ENCODE results near the gene GGTLC2.
"Not testable (repeated sequence)": the region's sequence is repeated elsewhere in the genome, so short reads cannot be mapped to it uniquely, and the experiment has no call there.

The GGTLC2 gene

DNA sequence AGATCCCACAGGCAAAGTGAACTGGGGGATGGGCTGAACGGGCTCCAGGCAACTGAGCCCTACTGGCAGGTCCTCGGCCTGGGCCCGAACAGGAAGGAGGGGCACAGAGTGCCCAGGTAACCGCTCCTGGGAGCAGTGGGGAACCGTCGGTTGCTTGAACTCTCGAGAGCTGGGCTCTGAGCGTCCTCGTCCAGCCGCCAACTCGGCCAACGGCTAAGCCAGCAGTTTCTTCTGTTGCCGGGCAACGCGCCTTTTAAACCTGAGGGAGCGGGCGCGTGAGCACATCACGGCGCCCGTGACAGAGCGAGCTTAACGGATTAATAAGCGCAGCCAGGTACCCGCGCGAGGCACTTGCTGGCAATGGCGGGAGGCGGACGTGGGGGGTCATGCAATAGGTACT, at the start of gene GGTLC2:
Gene GGTLC2 (plus strand): TSS at position 301 of the 400 bp plus-strand sequence. CDS start 1,732 bp downstream, outside the sequence.
- in situ Hi-C loops (cut with MboI; ENCODE audit: low sequenced_read_pairs), result not testable (repeated sequence)

DNA sequence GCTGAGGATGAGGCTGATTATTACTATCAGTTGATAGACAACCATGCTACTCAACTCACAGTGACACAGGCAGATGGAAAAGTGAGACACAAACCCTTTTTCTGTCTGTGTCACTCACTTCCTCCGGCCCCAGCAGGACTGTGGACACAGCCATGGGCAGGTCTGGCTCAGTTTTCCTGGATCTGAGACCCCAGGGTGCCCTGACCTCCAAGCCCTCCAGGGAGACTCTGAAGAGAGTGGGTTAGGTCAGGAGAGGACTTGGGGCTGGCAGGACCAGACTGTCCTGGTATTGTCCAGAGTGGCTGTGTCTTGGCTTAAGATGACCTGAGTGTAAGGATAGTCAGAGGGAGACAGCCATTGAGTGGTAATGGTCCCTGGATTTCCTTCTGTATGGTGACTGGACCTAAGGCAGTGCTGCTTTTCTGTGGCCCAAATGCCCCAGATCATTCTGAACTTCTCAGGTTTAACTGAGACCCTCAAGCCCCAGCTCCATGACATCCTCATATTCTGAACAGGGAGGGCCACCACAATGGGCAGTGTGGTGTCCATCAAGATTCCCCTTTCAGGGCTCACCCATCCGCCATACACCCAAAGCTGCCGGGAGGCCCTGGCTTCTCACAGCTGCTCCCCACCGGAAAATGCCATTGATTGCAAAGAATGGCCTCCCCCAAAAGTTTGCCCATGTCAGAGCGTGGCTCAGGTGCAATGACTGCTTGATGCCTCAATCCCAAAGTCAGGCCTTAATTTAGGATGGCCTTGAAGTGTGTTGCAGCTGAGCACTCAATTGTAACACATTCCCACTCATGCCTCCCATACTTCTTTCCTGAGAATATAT, 49.2 kb upstream of the GGTLC2 start:
- in situ Hi-C loops (cut with MboI; ENCODE audit: low sequenced_read_pairs), result no loop called here

DNA sequence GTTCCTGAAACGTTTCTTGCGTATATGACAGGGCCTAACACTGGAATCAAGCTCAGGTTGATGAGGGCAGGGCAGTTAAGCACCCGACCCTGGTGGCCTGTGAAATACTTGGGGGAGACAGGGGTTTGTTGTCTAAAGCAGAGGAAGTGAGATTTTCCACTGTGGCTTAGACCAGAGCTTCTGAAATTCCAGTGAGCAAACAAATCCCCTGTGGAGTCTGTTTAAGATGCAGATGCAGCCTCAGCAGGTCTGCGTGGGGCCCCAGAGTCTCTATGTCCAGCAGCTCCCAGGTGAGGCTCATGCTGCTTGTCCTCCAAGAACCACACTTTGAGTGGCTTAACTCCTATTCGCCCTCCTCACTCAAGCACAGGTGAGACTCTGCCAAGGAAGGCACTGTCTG, 46.3 kb upstream of the GGTLC2 start:
- in situ Hi-C loops (cut with MboI; ENCODE audit: low sequenced_read_pairs), result no loop called here

DNA sequence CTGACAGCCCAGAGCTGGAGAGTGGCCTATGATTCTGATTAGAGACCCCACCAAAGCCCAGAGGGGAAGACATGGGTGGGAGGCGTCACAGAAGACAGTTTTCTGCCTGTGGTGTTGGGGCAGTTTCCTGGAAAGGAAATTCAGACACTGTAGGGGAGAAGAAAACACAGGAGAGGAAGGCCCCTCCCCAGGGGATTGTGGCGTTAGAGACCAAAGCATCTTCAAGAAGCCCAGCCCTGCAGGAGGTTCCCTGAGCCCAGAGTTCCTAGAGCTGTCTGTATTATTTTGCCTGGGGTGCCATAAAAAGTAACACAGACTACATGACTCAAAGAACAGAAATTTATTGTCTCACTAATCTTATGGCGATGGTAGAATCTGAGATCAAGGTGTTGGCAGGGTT, 45.2 kb upstream of the GGTLC2 start:
- in situ Hi-C loops (cut with MboI; ENCODE audit: low sequenced_read_pairs), result no loop called here

DNA sequence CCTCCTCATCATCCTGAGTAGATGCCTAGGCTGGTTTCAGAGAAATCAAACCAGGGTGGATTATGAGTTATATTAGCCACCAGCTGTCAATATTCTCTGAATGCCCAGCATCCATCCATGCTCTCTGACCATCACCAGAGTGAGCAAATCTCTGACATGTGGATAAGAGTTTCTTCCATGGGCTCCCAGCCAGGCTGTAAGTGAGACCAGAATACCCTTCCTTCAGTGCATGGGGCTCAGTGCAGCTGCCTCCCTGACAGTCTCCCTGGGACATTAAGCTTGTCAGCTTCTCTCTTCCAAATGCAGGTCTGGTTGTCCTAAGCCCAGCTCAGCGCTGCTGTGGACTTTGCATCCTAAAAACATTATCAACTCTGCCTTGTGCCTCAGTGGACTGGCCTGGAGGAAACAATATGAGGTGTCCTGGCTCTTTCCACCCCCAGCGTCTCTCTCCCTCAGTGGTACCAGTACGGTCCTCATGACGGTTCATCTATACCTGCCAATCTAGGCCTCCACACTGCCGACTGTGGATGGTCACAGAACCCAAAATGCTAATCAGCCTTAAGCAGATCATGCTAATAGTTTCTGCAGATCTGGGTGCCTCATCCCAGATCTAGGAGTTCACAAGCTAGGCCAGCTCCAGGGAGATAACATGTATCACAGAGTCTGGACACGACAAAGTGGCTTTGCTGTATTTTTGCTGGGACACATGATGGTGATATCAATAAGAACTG, 43.7 kb upstream of the GGTLC2 start:
- in situ Hi-C loops (cut with MboI; ENCODE audit: low sequenced_read_pairs), result no loop called here

DNA sequence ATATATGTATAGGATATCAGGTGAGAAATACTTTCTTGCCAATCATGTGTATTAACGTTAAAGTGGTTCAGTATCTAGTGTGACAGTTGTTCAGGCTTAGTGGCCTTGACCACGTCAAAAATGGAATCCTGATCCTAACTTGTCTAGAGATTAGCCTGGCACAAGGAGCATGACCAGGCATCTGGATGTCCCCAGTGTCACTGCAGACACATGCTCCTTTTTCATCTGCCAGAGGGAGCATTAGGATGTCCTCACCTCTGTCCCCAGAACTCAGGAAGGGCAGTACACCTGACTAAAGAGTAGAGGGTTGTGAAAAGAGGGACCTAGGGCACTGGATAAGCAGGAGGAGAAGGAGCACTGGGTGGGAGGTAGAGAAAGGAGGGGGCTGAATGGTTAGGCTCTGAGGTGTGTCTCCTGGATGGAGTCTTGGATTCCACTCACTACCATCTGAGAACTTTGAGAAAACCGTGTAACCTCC, 40.9 kb upstream of the GGTLC2 start:
- in situ Hi-C loops (cut with MboI; ENCODE audit: low sequenced_read_pairs), result no loop called here

DNA sequence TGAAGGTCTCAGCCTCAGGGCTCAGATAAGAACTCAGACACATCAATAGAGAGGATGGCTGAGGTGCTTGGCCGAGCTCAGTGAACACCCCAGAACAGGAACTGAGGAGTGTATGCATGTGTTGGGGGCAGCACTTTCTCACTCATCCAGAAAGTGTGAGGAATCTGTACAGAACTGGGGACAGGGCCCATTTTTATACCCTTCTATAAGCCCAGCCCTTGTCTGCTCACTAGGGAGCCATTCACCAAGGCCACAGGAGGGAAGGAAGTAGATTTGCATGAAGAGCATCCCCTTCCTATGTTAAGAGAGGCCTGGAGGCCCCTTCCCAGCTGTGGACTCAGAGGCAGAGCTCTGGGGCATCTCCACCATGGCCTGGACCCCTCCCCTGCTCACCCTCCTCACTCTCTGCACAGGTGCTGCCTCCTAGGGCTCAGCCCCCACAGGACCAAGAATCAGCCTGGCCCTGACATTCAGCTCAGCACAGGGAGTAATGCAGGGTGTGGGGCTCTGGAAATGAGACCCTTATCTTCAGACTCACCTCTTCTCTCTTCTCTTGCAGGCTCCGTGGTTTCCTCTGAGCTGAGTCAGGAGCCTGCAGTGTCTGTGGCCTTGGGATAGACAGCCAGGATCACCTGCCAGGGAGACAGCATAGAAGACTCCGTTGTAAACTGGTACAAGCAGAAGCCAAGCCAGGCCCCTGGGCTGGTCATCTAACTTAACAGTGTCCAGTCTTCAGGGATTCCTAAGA, 39.9 kb upstream of the GGTLC2 start:
- in situ Hi-C loops (cut with MboI; ENCODE audit: low sequenced_read_pairs), result no loop called here

DNA sequence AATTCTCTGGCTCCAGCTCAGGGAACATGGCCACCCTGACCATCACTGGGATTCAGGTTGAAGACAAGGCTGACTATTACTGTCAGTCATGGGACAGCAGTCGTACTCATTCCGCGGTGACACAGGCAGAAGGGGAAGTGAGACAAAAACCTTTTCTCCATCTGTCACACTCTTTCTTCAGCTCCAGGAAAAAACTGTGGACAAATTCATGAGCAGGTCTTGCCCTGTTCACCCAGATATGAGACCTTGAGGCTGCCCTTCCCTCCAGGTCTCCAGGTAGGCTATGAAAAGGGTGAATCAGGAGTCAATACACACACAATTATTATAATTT, 39.4 kb upstream of the GGTLC2 start:
- in situ Hi-C loops (cut with MboI; ENCODE audit: low sequenced_read_pairs), result no loop called here

DNA sequence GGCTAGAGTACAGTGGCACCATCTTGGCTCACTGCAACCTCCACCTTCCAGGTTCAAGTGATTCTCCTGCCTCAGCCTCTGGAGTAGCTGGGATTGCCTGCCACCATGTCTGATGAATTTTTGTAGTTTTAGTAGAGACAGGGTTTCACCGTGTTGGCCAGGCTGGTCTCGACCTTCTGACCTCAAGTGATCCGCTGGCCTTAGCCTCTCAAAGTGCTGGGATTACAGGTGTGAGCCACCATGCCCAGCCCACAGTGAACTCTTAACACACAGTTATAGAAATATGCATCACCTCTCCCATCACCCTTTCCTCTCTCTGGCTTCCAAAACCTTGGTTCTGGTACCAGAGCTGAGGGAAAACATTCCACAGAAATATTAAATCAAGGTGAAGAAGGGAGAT, 36.4 kb upstream of the GGTLC2 start:
- in situ Hi-C loops (cut with MboI; ENCODE audit: low sequenced_read_pairs), result not testable (repeated sequence)

DNA sequence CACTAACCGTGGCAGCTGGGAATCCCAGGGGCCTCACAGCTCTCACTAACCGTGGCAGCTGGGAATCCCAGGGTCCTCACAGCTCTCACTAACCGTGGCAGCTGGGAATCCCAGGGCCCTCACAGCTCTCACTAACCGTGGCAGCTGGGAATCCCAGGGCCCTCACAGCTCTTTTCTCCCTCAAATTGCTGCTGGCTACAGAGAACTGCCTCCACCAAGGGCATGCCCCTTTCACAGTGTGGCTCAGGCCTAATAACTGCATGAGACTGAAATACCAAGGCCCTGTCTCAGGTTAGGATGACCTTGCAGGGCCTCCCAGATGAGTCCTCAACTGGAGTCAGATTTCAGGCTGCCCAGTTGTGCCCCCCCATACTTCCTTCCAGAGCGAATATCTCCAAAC, 35.1 kb upstream of the GGTLC2 start:
- in situ Hi-C loops (cut with MboI; ENCODE audit: low sequenced_read_pairs), result no loop called here

DNA sequence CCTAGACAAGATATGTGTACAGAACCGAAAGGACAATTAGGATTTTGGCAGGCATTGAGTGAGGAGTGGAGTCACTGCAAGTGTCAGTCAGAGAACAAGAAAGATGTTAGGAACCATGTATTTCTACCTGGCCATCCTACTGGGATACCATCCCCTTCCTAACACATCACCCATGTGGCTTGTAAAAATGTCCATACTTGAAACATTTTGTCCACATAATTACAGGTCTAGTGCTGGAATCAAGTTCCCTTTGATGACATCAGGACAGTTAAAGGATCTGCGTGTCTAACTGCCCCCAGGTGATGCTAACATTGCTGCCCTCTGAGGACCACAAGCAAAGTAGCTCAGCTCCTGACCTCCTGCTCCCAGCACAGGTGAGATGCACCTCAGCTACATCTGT, 31.9 kb upstream of the GGTLC2 start:
- in situ Hi-C loops (cut with MboI; ENCODE audit: low sequenced_read_pairs), result no loop called here

DNA sequence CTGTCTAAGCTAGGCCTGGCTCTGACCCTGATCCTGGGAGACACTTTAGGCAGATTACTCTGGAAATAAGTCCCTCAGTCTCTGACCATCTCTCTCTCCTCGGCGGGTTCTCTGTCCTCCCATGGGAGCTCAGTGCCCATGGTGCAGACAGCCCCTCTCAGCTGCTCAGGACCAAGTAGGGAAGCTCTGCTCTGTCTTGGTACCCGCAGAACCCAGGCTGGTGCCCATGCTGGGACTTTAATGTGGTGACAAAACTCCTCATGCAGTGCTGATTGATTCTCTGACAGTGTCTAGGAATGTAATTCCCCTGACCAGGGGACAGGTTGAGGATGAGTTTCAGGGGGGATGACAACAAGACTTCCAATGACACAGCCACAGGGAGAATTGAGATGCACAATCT, 30.3 kb upstream of the GGTLC2 start:
- in situ Hi-C loops (cut with MboI; ENCODE audit: low sequenced_read_pairs), result no loop called here

DNA sequence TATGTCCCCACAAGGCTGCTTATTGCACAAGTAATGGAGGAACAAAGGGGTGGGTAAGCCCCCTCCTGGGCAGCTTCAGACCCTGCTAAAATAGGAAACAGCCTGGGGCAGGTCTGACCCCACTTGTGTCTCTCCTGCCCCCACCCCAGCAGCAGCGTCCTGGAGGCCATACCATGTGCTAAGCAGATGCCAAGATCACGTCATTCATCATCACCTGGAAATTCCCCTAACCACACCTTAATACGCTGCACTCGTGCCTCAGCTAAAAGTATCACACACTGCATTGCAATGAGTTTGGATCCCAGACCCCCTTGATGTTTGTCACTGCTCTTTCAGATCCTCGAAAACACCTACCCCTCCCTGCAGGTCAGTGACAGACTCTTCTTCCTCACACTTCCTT, 27.8 kb upstream of the GGTLC2 start:
- in situ Hi-C loops (cut with MboI; ENCODE audit: low sequenced_read_pairs), result no loop called here

DNA sequence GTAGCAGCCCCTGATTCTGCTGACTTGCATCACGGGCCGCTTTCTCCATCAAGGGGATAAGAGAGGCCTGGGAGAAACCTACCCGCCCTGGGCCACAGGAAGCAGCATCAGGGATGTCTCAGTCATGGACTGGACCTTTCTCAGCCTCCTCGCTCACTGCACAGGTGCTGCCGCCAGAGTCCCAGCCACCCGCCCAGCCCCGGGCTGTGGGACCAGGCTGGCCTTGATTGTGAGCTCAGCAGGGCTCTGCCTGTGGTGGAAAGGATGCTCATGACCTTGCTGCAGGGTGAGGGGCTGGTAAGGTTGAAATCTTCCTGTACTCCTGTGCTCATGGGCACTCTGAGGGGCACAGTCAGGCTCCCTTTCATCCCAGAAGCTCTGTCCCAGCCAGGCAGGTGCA, 26.0 kb upstream of the GGTLC2 start:
- in situ Hi-C loops (cut with MboI; ENCODE audit: low sequenced_read_pairs), result no loop called here

DNA sequence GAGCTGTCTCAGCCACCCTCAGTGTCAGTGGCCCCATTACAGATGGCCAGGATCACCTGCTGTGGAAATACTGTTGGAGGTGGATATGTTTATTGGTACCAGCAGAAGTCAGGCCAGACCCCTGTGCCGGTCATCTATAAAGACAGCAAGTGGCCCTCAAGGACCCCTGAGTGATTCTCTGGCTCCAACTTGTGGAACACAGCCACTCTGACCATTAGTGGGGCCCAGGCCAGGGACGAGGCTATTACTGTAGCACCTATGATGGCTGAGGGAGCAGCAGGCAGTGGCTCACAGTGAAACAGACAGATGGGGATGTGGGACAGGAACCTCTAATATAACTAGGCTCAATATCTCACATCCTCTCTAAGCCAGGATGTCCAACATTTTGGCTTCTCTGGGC, 25.5 kb upstream of the GGTLC2 start:
- in situ Hi-C loops (cut with MboI; ENCODE audit: low sequenced_read_pairs), result no loop called here

DNA sequence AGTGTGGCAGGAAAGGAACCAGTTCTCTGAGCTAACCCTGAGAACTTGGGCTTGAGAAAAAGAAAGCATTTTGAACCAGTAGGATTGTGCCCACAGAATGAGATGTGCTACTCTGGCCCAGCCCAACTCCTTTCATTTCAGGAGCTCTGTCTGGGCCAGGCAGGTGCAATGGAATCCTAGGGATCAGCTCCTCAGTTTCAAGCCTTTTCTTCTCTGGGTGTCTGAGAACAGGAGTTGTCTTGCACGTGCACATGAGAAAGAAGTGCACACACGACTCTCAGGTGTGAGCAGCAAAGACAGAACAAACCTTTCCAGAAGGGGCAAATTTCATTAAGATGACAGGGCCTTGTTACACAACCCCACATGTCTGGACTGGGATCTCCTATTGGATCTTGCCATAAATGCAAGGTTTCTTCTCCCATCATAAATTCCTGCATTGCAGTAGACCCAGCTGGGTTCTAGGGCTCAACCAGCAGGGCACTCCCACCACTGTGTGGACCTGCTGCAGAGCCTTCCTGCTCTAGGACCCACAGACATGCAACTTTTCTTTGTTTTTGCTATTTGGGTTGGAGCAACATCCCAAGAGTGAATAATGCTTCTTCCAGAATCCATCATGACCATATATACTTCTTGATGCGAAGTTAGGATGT, 24.5 kb upstream of the GGTLC2 start:
- in situ Hi-C loops (cut with MboI; ENCODE audit: low sequenced_read_pairs), result no loop called here

DNA sequence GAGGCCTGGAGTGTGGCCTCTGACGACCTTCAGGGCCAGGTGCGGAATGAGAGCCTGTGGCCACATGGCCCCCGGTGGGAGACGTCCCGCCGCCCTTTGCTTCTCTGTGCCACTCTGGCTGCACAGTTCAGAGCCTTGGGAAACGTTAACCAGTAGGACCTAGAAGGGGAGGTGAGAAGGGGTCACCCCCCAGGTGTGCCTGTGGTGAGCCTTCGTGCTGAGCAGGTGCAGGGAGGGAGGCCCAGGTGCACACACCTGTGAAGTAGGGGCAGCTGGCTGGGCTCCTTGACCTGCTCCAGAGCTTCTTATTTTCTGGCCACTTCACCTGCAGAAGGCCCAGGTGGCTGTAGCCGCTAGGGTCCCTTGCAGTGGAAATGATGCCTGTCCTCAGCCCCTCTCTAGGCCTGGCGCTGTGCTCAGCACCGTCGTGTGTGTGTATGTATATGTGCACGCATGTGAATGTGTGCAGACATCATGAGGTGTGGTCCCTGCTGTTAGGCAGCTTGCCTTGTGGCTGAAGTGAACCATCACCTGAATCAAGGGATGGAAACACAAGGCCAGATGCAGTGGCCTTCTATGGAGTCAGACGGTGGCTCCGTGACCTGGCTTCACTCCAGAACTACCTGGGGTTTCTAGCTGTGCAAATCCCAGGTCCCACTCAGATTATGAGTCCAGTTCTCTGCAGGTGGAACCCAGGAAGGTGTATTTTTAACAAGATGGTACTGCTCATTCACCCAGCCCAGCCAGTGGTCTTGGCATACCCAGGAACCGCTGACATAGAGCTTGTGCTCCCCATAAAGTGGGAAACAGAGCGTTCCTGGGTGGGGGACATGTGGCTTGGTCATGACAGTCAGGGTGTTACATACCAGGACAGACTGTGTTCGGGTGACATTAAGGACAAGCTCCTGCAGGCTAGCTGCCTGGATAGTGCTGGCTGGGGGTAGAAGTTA, 15.6 kb upstream of the GGTLC2 start:
- in situ Hi-C loops (cut with MboI; ENCODE audit: low sequenced_read_pairs), result not testable (repeated sequence)

DNA sequence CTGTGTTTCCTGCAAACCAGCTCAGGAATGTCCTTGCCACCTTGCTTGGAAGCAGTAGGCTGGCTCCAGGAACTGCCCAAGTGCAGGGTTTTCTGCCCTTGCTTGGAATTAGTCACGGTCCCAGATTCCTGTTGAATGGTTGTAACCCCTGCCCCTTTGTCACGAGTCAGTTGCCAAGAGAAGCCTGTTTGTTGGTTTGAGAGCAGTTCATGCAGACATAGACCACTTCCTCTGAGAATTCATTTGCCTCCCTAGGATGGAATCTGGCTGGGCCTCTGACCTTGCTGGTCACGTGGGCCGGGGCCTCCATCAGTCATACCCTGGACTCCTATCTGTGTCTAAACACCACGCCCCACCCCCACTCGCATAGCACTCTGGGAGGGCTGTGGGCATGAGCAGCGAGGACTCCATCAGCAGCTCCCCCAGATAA, 13.2 kb upstream of the GGTLC2 start:
- in situ Hi-C loops (cut with MboI; ENCODE audit: low sequenced_read_pairs), result not testable (repeated sequence)

DNA sequence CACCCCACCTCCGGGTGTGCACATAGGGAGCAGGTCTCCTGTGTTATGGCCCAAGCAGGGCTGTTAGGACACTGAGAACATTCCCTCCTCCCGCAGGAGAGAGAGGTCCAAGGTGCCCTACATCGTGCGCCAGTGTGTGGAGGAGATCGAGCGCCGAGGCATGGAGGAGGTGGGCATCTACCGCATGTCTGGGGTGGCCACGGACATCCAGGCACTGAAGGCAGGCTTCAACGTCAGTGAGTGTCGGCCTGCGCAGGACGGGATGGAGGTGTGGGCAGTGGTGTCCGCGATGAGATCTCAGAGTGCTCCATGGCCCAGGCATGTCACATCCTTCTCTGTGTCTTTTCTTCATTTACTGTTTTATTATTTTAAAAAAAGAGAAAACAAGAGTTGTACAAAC, 12.2 kb upstream of the GGTLC2 start:
- in situ Hi-C loops (cut with MboI; ENCODE audit: low sequenced_read_pairs), result not testable (repeated sequence)

DNA sequence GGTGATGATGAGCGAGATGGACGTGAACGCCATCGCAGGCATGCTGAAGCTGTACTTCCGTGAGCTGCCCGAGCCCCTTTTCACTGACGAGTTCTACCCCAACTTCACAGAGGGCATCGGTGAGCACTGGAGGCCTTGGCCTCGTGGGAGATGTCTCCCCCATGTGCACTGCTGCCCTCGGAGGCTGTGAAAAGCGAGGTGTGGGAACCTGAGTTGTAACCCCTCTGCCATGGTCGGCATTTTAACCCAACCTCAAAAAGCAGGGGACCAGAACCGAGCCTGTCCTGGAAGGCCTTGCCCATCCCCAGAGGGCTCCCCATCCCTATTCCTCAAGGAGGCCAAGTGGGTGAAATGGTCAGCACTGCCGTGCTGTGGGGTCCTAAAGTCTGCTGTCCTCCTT, 10.9 kb upstream of the GGTLC2 start:
- in situ Hi-C loops (cut with MboI; ENCODE audit: low sequenced_read_pairs), result not testable (repeated sequence)

Measured in HL-60/S4 treated with retinoic acid at 250 ng/mL for 4 days and 3 days (cell line).